GM12801 (cell line): Measurements from ENCODE around the gene TFF3.

Experiments used
- TF ChIP-seq, protein P1 (sequence below): IDR thresholded peaks from one replicate; pipeline ENCODE4 v1.5.1; 2011; ENCODE audit warnings: control low read depth; ENCODE audit not compliant: insufficient read length; ENCODE audit errors: extremely low read depth

Gene TFF3

DNA sequence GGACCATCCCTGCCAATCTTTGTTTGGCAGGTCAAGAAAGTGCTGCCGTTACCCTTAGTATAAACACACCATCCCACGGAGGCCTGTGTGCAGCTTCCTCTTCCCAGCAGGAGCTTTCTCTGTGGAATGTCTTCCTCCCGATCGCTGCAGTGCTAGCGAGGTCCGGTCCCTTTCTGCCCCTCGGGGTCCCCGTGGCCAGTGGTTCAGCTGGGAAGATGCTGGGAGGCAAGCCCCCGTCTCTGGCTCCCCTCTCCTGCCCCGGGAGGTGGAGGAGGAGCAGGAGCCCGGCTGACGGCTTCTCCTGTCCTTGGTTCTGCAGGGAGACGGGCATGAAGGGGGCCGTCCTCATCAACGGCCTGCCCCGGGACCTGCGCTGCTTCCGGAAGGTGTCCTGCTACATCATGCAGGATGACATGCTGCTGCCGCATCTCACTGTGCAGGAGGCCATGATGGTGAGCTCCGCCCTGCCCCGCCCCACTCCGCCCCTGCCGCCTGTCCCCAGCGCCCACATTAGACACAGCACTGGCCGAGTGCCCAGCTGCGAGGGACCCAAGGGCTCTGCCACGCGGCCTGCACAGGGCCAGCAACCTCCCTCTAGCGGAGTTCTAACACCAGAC is 42.1 kb downstream of the TFF3 start:
- TF ChIP-seq, protein P1, sequence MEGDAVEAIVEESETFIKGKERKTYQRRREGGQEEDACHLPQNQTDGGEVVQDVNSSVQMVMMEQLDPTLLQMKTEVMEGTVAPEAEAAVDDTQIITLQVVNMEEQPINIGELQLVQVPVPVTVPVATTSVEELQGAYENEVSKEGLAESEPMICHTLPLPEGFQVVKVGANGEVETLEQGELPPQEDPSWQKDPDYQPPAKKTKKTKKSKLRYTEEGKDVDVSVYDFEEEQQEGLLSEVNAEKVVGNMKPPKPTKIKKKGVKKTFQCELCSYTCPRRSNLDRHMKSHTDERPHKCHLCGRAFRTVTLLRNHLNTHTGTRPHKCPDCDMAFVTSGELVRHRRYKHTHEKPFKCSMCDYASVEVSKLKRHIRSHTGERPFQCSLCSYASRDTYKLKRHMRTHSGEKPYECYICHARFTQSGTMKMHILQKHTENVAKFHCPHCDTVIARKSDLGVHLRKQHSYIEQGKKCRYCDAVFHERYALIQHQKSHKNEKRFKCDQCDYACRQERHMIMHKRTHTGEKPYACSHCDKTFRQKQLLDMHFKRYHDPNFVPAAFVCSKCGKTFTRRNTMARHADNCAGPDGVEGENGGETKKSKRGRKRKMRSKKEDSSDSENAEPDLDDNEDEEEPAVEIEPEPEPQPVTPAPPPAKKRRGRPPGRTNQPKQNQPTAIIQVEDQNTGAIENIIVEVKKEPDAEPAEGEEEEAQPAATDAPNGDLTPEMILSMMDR: no peak

DNA sequence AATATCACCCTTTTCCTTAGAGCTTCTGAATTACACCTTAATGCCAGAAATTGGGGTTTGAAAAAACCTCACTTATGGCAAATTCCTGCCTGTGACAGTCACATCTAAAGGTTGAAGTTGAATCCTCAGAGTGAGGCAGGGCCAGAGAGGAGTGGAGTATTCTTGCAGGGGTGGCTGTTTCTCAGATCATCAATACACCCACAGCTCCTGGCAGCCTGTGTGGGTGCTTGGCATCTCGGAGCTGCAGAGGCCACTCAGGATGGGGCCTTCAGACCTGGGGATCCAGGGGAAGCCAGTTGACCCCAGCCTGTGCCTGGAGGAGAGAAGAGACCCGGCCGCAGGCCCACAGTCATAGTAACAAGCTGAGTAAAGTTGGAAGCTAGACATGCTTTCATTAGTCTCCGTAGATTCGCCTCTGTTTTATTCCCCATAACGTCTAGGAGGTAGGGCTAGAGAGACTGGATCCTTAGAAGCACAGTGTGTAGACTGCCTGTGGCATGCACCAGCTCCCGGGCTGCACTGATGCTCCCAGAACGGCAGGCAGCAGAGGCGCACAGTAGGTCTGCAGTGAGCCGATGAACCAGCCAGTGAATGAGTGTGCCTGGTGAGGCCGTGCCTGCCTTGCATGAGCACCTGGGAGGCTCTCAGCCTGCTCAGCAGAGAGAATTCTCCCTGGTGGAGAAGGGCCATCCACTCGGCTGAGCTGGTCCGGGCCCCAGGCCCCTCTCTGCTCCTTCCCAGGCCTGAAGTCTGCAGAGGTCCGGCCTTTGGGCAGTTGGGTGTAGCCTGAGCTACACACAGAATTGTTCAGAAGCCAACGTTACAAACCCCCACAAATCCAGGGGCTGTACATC is 42.9 kb downstream of the TFF3 start:
- TF ChIP-seq, protein P1: no peak

DNA sequence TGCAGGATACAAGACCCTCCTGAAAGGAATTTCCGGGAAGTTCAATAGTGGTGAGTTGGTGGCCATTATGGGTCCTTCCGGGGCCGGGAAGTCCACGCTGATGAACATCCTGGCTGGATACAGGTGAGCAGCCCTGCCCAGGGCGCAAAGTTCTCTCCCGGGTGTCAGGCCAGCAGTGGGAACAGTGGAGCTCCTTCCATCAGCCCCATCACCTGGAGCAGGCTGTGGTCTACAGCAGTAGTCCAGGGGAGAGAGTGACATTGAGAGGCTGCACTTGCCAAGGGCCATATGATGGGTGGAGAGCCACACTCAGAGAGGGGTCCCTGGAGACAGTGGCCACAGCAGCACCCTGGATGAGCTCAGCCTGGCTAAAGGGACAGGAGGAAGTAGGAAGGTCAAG is 44.1 kb downstream of the TFF3 start:
- TF ChIP-seq, protein P1: no peak

DNA sequence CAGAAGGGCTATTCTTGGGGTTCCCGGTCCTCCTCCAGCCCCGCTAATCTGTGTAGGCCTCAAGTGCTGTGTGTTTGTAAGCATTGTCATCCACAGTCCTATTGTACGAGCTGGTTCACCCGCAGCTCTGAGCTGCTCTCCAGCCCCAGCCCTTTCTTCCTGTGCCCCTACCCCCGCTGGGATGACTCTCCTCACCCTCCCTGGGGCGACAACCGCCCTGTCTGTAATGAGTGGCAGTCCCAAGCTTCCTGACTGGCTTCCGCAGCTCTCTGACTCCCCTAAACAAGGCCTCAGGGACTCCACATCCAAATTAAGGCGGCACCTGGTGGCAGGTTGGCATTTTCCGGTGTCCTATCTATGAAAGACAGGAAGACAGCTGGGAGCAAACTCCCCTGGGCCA is 45.8 kb downstream of the TFF3 start:
- TF ChIP-seq, protein P1: no peak

DNA sequence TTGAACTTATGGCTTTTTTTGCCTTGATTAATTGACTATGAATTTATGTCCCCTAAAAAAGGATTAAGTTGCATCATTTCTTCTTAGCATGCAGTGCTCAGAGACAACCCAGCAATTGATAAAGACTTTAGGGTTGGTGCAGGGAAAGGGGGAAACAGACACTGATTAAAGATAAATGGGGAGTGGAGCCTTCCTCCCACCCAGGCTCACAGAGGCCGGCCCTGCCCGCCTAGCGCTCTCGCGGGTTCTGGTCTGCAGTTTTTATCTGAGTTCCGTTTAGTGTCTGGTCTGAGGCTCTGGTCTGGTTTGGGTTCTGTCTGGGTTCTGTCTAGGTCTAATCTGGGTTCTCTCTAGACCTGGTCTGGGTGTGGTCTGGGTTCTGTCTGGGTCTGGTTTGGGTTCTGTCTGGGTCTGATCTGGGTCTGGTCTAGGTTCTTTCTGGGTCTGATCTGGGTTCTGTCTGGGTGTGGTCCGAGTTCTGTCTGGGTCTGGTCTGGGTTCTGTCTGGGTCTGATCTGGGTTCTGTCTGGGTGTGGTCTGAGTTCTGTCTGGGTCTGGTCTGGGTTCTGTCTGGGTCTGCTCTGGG is 48.1 kb downstream of the TFF3 start:
- TF ChIP-seq, protein P1: no peak

DNA sequence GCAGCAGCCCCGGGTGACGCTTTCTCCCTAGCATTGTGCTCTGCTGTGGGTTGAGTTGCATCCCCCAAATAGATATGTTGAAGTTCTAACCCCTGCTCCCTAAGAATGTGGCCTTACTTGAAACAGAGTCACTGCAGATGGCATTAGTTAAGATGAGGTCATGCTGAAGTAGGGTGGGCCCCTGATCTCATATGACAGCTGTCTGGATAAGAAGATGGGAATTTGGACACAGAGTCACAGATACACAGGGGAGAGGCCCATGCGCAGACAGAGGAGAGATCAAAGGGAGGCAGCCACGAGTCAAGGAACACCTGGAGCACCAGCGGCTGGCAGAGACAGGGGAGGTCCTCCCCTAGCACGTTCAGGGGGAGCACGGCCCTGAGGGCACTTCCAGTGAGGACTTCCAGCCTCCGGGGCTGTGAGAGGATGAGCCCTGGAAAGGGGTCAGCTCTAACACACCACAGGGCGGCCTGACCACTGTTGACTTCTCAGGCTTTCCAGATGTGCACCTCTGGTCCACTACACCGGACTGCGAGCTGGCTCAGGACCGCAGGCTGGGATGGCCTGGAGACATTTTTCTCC is 49.9 kb downstream of the TFF3 start:
- TF ChIP-seq, protein P1: no peak

DNA sequence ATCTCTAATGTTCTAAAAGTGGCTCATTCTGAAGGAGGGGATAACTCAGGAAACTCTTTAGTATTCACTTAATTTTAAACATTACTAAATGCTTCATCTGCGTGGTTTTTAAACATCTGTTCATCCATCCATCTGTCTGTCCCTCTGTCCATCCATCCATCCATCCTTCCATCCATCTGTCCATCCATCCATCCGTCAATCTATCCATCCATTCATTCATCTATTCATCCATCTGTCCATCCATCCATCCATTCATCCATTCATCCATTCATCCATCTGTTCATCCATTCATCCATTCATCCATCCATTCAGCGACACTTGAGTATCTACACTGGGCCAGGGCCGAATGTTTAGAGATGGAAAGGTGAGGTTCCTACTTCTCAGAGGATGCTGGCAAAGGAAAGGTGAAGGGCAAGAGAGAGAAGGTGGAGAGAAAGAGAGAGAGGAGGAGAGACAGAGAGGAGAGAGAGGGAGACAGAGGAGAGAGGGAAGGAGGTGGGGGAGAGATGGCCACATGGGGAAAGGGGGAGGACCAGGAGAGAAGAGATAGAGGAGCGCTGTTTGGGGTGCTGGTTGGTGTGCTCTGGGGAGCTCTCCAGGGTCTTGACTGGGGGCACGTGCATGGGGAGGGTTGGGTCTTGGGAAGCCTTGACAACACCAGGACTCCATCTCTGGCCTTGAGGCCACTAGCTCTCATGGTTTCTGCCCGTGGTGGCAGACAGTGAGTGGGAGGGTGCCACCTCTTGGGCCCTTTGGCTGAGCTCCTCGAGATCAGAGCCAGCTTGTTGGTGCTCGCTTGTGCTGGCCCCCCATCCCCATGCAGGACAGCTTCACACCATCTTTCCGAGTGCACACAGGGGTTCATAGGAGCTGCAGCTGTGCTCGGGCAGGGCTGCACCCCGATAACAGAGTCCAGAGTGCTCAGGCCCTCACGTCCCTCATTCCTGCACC is 50.7 kb downstream of the TFF3 start:
- TF ChIP-seq, protein P1: no peak
